HG02840 (cell line): ENCODE measurements around the gene SMC1B.
"Not testable (repeated sequence)": the region's sequence is repeated elsewhere in the genome, so short reads cannot be mapped to it uniquely, and the experiment has no call there.

Experiments
- ATAC-seq: cut with Tn5 transposase; IDR thresholded peaks from one replicate; pipeline ENCODE4 v1.9.1; 2021; ENCODE audit warnings: mild to moderate bottlenecking, moderate library complexity, moderate number of reproducible peaks; ENCODE audit not compliant: unreplicated experiment, low FRiP score

SMC1B gene, protein sequence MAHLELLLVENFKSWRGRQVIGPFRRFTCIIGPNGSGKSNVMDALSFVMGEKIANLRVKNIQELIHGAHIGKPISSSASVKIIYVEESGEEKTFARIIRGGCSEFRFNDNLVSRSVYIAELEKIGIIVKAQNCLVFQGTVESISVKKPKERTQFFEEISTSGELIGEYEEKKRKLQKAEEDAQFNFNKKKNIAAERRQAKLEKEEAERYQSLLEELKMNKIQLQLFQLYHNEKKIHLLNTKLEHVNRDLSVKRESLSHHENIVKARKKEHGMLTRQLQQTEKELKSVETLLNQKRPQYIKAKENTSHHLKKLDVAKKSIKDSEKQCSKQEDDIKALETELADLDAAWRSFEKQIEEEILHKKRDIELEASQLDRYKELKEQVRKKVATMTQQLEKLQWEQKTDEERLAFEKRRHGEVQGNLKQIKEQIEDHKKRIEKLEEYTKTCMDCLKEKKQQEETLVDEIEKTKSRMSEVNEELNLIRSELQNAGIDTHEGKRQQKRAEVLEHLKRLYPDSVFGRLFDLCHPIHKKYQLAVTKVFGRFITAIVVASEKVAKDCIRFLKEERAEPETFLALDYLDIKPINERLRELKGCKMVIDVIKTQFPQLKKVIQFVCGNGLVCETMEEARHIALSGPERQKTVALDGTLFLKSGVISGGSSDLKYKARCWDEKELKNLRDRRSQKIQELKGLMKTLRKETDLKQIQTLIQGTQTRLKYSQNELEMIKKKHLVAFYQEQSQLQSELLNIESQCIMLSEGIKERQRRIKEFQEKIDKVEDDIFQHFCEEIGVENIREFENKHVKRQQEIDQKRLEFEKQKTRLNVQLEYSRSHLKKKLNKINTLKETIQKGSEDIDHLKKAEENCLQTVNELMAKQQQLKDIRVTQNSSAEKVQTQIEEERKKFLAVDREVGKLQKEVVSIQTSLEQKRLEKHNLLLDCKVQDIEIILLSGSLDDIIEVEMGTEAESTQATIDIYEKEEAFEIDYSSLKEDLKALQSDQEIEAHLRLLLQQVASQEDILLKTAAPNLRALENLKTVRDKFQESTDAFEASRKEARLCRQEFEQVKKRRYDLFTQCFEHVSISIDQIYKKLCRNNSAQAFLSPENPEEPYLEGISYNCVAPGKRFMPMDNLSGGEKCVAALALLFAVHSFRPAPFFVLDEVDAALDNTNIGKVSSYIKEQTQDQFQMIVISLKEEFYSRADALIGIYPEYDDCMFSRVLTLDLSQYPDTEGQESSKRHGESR

DNA sequence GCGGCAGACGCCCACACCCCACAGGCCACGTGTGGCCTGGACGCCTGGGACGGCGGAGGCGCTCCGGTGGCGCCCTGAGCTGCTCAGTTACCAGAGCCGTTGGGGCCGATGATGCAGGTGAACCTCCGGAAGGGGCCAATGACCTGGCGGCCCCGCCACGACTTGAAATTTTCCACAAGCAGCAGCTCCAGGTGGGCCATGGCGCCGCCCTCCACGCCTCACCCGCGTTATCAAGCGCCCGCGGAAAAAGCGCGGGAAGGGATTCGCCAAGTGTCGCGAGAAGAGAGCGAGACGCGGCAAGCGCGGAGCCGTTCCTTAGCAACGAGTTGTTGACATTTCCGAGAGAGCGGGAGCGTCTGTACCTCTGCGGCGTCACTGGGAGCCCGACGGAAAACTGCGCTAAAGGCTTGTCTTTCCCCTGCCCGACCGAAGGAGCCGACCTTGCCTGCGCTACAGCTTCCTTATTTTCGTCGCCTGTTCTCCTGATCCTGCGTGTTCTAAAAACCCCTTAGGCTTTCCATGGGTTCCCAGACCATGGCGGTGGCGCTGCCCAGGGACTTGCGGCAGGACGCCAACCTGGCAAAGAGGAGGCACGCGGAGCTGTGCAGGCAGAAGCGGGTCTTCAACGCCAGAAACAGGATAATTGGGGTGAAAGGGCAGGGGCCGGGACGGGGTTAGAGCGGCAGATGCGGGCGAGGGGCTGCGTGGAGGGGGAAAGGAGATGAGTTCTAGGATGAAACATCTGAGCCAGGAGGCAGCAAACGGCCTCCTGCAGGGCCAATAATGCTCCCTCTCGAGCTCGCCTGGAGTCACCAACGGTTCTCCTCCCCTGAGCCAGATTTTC is at the start of gene SMC1B, which contains the start of gene RIBC2:
Gene SMC1B, minus strand, starts transcription at position 232 of the 844 bp plus-strand sequence. Its CDS starts 32 bp downstream, at position 200.
Gene RIBC2, plus strand, starts transcription at position 326 of the 844 bp plus-strand sequence. Its CDS starts 194 bp downstream, at position 520.
- no peak for ATAC-seq

DNA sequence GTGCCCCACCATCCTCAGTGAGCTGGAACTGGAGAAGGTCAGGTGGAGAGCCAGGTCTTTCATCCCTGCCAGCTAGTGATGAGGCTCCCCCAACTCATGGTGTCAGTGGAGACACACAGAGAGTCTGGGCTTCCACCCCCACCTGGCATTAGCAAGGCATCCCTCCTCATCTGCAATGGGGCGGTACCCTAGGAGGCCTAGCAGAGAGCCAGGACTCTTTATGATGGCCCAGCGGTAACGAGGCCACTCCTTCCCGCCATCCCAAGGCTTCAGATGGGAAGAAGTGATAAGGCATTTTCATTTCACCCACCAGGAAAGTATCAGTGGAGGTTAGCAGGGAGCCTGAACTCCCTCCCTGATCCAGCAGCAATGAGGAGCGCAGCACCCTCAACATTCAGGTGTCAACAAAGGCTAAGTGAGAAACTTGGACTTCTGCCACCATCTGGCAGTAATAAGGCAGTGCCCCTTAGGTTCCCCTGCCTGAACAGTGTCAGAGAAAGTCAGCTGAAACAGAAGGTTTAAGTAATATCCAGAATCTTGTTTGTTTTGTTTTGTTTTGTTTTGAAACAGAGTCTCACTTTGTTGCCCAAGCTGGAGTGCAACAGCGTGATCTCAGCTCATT is 48.7 kb upstream of the SMC1B start:
- ATAC-seq: no peak

DNA sequence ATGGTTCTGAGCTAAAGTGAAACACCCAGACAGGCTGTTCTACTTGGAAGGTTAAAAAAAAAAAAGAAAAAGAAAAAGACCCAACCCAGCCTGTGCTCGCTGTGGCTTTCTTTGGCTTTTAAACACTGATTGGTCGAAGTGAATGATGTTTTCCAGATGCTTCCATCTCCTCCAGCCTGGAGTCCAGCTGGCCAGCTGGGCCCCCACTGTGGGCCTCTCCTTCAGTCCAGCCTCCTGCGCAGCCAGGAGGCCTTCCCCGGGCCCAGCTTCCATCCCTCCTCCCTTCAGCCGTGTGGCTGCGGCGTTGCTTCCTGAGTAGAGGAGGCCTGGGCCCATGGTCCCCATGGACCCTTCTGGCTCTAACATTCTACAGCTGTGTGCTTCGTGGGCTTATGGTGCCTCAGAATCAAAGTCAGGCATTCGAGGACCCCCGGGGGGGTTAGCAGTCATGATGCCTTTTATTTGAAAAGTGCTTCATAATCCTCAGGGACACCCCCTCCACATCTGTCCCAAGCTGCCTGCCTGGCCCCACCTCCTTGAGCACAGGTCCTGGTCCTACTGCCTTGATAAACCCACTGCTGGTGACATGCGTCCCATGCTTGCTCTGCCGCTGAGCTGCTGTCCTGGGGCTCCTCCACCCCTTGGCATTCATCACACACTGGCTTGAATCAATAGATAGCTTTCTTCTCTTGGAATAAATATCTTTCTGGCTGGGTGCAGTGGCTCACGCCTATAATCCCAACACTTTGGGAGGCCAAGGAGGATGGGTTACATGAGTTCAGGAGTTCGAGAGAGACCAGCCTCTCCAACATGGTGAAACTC is 47.1 kb upstream of the SMC1B start:
- no peak for ATAC-seq

DNA sequence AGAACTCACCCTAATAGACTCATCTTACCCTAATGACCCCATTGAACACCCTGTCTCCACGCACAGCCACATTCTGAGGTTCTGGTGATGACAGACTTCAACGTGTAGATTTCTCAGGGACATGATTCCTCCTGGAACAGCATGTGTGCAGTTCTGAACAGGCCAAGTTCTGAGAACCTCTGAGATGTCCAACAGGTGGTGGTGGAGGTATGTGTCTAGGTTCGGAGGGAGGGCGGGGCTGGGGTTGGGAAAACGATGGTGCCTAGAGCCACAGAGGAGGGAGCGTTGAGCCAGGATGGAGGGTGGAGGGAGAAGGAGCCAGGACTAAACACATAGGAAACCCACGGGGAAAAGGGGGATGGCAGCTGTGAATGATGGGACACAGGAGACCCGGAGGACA is 45.8 kb upstream of the SMC1B start:
- ATAC-seq: no peak

DNA sequence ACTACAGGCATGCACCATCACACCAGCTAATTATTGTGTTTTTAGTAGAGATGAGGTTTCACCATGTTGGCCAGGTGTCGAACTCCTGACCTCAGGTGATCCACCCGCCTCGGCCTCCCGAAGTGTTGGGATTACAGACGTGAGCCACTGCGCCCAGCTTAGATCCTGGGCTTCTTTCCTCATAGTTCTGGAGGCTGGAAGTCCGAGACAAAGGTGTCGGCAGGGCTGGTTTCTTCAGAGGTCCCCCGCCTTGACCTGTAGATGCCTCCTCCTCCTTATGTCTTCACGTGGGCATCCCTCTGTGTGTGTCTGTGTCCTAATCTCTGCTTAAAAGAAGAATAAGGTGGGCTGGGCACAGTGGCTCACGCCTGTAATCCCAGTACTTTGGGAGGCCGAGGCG is 45.1 kb upstream of the SMC1B start:
- ATAC-seq: no peak

DNA sequence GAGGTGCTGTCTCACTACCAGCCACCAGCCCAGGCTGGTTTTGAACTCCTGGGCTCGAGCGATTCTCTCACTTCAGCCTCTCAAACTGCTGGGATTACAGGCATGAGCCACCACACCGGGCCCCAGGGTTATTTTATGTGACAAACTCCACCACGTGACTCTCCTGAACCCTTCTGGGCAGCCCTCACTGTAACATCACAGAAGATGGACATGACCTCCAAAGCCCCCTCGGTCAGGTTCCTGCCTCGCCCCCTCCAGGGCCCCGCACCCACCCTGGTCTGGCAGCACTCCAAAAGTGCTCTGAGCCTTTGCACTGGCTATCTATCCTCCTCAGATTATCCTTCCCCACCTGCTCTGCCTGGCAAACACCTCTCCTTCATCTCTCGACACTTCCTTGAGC is 43.4 kb upstream of the SMC1B start:
- no peak for ATAC-seq

DNA sequence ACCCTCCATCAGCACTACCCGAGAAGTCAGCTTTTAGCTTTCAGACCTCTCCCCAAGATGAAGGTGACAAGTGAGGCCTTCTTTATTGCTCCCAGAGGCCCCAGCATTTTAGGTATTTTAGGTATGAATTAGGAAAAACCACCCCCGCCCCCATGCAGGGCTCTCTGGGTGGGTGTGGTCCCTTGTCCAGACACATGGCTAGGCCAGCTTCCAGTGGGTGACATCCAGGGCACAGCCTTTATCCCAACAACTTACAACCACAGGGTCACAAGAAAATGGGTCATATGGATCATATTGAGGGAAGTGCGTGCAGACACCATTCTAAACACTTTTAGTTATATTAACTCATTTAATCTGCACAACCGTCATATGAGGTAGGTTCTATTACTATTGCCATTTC is 42.2 kb upstream of the SMC1B start:
- ATAC-seq: no peak

DNA sequence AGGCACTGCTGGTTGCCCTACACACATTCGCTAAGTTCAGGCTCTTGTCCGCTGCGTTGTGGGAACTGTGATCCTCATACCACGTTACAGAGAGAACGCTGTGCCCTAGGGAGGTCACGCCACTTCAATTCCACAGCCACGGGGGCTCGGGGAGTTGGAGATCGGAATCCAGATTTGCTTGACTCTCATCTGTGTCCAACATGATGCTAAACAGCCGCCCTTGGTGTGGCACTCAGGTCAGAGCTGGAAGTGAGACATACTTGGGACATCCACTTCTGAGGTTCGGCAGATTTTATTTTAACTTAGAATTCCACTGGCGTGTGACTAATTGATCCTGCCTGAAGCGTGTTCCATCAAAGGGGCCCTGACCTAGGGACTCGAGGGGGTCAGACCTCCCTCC is 41.8 kb upstream of the SMC1B start:
- ATAC-seq: no peak

DNA sequence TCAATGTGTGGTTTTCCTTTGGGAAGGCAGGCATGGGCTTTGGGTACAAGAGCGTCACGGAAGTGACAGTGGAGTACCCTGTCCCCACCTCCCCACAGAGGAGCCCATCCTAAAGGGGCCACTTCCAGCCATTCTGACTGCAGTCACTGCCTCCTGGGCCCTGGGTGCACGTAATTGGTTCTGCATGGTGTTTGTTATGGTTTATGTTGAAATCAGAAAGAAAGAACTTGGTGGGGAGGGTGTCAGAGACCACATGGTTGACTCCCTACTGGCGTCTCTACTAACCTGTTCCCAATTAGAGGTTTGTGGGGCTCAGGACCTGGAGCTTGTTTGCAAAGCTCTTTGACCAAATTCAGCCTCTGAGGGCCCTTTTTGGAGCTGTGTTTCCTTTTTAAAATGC is 40.9 kb upstream of the SMC1B start:
- ATAC-seq: no peak

DNA sequence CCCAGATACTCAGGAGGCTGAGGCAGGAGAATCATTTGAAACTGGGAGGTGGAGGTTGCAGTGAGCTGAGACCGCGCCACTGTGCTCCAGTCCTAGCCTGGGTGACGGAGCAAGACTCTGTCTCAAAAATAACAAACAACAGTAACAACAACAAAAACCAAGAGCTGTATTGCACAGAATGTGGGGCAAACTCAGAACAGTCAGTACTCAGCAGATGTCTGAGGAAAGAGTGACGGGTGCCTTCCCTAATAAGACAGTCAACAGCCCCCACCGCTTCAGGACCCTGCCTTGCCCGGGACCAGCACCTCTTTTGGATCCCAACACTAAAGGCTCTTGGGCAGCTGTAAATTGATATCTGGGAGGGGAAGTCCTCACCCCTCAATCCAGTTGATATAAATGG is 40.4 kb upstream of the SMC1B start:
- ATAC-seq: no peak

DNA sequence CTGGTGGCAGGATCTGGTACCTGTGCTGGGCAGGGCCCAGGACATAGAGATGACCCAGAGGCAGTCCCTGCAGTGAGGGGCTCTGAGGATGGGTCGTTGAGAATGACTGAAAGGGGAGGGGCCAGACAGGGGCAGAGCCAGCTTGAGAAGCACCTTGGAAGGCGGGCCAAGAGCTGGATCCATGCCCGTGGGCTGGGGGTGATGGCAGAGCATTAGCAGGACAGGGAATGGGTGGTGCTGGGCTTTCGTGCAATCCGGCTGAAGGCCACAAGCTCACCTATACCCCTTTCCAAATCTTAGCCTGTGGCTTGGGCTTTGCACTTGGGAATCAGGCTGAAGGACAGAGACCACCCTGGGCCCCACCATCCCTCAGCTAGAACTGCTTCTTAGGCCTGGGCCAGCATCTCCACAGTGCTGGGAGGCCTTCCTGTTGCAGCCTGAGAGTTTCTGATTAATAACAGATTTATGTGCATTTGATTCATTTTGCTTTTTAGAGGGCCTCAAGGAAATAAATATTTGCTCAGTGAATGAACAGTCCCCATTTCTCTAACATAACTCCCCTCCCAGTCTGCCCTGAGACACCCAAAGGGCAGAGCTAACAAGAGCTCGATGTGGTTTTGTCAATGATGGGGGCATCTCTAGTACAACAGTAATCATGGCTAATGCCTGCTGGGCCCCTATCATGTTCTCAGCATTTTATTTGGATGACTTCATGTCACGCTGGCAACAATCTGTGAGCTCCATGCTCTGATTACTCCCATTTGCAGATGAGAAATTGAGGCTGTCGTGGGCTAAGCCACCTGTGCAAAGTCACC is 39.4 kb upstream of the SMC1B start:
- no peak for ATAC-seq

DNA sequence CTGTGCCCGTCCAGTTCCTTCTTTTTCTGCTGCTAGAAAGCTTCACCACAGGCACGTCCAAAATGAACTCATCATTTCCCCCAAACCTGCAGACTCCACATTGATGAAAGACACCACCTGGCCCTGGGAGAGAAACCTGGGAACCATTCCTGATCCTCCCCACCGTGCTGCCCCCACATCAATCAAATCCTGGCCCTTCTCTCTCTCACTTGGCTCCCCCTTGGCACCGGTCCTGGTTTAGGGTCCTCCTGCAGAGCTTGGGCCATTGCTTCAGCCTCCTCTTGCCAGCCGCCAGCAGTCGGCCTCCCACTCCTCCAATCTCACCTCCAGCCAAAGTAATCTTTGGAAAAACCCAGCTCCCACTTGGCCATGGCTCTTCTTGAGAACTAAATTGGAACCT is 38.6 kb upstream of the SMC1B start:
- no peak for ATAC-seq

DNA sequence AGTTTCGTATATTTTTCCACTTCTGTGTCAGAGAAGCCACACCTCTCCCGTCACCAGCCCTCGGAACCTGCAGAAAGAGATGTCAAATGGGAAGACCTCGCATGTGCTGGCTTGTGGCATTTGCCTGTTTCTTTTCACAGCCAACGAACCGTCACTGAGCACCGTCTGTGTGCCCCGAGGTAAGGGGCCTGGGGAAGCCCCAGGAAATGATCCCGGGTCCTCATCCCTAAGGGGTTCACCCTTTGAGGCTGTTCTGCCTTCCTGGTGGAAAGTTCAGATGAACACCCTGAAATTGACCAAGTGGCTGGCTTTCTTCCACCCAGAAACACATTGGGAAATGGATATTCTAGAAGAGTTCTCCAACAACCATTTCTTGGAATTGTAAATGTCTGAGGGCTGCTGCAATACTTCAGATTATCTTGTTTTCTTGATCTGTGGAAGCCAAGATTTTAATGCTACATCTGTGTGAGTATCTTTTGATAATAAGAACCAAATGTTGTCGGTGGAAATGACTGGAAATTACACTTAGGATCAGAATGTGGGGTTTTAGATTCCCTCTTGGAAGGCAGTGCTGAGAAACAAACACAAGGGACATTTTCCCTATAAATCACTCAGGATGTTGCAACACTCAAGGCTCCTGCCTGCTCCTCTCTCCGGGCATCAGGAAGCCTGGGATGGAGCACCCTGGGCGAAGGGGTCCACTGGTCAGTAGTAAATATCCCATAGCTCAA is 37.7 kb upstream of the SMC1B start:
- ATAC-seq: no peak

DNA sequence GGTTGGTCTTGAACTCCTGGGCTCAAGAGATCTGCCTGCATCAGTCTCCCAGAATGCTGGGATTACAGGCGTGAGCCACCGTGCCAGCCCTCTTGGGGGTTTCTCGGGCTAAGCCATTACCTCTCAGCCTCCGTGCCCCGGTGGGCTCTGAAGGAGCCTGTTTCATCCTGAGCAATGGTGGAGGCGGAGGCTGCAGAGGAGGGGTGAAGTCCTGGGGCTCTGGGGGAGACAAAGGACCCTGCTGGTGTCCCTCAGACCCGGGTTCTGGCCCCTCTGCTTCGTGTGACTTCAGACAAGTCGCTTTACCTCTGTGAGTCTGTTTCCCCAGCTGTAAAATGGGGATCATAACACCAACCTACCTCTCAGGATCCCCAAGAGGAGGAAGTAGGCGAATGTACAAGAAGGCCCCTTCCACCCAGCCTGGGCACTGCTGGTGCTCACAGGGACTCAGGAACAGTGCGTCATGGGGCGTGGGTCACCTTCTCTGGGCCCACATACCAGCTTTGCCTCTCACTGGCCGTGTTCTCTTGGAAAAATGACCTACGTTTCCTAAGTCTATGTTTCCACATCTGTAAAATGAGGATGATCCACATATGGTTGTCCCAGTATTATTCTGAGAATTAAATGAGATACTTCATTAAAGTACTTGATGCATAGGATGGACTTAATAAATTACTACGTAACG is 36.8 kb upstream of the SMC1B start:
- ATAC-seq: no peak

DNA sequence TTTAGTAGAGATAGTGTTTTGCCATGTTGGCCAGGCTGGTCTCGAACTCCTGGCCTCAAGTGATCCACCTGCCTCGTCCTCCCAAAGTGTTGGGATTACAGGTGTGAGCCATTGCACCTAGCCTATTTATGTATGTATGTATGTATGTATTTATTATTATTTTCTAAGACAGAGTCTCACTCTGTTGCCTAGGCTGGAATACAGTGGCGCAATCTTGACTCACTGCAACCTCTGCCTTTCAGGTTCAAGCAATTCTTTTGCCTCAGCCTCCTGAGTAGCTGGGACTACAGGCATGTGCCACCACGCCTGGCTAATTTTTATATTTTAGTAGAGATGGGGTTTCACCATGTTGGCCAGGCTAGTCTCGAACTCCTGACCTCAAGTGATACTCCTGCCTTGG is 36.0 kb upstream of the SMC1B start:
- ATAC-seq: not testable (repeated sequence)

DNA sequence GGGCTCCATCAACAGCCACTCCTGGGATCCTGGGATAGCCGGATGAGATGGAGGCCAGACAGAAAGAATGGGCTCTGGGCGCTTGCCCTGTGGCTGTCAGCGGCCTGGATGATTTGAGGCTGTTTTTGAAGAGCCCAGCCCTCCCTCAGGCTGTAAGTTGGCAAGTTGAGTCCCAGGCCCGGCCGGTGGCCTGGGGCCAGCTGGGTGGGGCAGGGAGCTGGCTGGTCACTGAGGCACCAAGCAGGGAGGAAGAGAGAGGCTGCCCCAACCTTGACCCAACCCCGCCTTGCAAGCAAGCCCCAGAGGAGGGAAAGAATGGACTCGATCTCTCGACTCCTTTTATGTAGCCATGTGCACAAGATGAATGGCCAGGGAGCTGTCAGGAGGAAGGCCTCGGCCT is 35.0 kb upstream of the SMC1B start:
- no peak for ATAC-seq

DNA sequence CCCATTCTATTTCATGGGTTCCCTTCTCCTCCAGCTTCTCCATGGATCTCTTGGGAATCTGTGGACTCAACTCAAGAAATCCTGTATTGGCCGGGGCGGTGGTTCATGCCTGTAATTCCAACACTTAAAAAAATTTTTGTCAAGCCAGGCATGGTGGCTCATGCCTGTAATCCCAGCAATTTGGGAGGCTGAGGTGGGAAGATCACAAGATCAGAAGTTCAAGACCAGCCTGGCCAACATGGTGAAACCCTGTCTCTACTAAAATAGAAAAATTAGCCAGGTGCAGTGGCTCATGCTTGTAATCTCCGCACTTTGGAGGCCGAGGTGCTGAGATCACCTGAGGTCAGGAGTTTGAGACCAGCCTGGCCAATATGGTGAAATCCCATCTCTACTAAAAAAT is 34.2 kb upstream of the SMC1B start:
- ATAC-seq: not testable (repeated sequence)
